NCI-H1092 (cell line): Measurements from ENCODE around the gene AFAP1.

Experiments used
- DNase-seq: peaks from one replicate; lab custom pipeline; 2025; lab: John Stamatoyannopoulos, UW

The AFAP1 gene

GRCh38 chr4:7736436-7737267 lies 203.0 kb downstream of the AFAP1 start:
- no peak for DNase-seq

DNA sequence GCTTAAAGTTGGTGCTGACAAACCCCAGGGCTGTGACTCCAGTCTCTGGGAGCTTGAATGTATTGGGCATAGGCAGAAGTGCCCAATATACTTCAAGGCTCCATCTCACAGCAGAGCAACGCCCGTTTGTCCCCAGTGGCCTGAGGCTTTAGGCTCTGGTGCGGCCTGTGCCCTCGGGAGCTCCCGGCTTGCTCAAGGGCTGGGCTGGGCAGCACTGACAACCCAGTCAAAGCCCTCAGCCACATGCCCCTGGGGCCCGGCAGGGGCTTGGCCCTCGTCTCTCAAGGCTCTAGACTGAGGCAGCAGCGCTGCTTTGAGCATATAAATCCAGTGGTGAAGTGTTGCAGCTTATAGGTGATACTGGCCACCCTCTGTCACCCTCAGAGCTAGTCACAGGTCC lies 203.7 kb downstream of the AFAP1 start:
- DNase-seq = no peak

GRCh38 chr4:7735395-7735794 lies 204.3 kb downstream of the AFAP1 start:
- no peak for DNase-seq

DNA sequence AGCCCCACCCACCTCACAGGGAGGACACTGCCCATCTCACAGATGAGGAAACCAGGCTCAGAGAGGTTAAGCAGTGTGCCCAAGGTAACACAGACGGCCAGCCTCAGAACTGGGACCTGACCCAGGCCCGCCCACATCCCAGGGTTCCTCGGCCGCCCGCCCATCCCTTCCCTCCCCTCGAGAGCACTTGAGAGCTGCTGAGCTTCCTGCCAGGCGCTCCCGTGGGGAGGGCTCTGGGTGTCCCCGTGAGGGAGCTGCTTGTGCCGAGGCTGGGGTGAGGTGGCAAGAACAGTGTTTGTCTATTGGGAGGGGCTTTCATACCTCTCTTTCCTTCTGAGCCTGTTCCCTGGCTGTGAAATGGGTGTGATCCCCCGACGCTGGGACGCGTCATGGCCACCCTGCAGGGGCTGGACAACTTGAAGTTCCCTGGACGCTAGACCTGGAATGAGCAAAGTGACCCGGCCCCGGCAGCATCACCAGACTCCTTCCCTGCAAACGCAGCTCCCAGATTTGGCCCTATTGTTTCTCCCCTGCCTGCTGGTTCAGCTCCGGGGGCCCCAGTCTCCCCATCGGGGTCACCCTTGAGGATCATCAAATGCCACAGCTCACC lies 204.9 kb downstream of the AFAP1 start:
- DNase-seq = no peak

DNA sequence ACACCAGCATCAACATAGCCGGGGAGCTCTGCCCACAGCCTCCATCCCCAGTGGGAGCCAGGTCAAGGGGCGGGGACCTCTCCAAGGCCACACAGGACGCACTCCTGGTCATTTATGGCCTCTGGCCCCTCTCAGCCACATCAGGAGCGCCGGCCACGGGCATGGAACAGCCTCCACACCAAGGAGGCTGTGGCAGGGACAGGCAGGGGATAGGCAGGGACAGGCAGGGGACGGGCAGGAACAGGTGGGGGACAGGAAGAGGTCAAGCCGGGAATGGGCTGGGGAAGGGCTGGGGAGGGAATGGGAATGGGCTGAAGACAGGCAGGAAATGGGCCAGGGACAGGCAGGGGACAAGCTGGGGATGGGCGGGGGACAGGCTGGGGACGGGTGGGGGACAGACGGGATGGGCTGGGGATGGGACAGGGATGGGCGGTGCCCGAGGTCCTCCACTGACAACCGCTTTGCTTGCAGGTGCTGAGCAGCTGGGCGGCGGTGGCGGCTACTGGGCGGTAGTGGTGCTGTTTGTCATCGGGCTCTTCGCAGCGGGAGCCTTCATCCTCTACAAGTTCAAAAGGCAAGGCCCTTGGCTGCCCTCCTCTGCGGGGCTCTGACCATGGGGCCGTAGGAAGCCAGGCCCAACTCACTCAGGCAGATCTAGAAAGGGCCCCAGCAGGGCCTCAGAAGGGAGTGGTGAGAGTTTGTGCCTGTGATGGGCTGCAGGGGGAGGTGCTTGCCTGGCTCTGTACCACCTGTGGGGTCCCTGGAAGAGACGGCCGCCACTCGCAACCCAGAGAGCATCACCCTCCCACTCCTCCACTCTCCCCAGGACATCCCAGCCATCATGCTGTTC lies 205.6 kb downstream of the AFAP1 start:
- DNase-seq = no peak

DNA sequence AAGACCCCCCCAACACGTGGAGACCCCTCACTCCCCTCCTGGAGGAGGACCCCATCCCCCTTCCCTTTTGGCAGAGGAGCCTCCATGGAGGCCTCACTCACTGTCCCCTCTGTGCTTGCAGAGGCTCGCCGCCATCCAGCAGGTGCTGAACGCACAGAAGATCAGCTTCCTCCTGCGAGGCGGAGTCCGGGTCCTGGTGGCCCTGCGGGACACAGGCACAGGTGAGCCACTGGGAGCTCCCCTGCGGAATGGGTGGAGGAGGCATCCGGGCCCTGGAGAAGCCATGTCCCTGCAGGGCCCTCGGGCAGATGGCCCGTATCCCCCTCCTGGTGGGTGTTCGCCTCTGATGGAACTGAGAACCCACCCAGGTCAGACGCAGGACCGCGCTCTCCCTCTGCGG lies 206.5 kb downstream of the AFAP1 start:
- no peak for DNase-seq

DNA sequence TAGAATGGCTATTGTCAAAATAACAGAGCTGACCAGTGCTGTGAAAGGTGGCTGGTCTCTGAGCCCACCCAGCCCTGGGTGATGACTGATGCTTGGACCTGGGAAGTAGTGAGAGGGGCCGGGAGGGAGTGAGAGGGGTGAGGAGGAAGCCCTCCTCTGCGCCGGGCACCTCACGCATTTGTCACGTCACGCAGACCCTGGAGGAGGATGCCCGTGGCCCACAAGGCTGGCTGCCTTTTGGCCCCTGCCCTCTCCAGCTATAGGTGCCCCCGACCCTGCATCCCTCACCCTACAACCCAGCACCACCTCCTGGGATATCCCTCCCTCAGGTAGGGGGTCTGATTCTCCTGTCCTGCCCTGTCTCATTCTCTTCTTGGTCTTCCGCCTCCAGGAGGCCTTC lies 207.4 kb downstream of the AFAP1 start:
- DNase-seq = no peak

- no peak for DNase-seq
Measured at GRCh38 chr4:7731437-7731836, 208.2 kb downstream of the AFAP1 start.

DNA sequence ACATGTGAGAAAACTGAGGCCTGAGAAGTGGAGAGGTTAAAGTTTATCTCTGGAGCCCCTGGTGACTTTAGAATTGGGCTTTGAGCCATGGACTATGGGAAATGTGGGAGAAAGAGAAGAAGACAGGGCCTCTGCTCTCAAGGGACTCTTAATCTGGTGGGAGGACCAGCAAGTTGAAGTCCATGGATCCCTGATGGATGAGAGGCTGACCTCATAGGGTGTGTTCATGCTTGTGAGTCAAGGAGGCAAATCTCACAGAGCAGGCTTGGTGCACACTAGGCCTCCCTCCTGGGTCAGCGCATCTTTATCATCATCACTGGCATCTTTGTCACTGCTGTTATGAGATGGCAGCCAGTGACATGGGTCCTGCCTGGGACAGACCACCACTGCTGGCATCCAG lies 211.9 kb downstream of the AFAP1 start:
- no peak for DNase-seq

DNA sequence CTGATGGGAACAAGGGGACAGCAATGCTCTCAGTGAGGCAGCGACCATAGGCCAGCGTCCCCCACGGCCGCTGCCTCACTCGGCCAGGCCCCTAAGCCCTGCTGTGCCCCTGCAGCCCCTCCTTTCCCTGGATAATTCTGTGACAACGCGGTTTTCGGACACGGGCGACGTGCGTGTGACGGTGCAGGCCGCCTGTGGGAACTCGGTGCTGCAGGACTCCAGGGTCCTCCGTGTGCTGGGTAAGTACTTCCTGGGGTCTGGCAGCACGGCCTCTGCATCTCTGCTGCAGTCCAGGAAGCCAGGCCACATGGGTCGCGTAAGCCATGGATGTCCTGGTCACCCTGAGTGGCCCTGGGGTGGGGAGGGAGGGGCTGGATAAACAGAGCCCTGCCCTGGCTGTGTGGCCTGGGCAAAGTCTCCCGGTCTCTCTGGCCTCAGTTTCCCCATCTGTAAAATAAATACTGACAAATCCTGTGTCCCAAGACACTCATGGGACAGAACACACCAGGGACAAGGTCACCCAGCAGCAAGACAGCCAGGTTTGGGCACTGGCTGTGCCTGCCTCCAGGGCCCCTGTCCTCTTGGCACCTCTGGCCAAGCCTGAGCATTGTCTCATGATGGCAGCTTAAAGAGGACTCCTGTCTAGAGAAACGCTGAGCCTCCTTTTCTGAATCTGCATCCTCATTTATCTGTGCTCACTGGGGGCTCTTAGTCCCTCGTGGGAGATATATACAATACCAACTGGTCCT lies 212.8 kb downstream of the AFAP1 start:
- DNase-seq = no peak

DNA sequence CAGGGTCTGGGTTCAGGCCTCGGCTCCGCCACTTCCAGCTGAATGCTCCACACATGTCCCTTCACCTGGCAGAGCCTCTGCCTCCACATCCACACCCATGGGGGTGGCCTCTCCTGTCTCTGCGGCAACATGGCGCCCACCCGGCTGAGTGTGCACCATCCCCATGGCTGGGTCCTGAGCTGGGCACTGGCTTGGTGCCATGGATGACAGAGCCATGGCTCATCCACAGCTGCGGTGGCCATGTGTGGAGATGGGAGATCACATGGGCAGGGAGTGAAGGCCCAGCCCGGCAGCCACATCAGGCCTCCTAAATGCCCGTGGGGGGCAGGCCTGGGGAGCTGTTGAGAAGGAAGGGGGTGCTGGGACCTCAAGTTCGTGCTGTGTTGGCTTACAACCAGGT lies 213.7 kb downstream of the AFAP1 start:
- no peak for DNase-seq

GRCh38 chr4:7723625-7724024 lies 216.0 kb downstream of the AFAP1 start:
- DNase-seq = no peak

- no peak for DNase-seq
Measured at GRCh38 chr4:7722766-7723387, 216.8 kb downstream of the AFAP1 start.

DNA sequence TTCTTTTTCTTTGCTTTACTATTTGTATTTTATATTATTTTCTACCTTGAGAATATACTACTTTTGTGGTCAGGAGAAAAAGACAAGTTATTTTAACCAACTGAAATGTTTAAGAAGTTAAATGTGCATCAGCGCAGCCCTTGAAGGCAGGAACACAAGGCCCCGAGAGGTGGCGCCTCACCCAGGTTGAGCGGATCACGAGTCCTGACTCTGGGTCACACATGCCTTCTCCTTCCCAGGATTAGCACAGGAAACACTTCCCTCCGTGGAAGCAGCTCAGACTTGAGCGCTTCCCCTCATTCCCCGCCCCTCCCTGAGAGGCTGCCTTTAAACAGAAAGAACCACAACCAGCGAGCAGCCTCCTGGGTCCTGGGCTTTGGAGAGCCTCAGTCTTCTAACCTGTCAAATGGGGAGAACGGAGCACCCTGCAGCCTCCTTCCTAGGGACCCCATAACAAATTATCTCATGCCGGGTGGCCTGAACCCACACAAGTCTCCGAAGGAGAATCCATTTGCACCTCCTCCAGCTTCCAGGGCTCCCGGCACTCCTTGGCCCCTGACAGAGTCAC lies 217.6 kb downstream of the AFAP1 start:
- DNase-seq = no peak

- peak; percentile 23 for DNase-seq
Measured at GRCh38 chr4:7719354-7720174, 220.1 kb downstream of the AFAP1 start.

DNA sequence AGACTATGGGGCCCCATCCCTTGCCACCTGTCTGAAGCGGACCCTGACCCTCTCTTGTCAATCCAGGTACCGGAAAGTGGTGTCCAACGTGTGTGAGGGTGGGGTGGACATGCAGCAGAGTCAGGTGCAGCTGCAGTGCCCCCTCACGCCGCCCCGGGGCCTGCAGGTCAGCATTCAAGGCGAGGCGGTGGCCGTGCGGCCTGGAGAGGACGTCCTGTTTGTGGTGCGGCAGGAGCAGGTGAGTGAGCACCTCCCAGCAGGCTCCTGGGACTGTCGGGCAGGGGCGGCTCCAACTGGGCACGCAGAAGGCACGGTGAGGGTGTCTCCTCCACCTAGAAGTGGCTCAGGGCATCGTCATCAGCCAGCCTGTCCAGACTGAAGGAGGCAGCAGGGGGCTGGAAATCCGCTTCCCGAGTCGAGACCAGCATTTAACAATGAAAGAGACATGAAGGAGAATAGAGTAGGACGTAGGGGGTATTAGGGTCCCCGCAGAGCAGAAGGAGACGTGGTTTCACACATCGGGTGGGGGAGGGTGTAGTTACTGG lies 221.6 kb downstream of the AFAP1 start:
- no peak for DNase-seq

- no peak for DNase-seq
Measured at GRCh38 chr4:7717161-7717560, 222.5 kb downstream of the AFAP1 start.

- DNase-seq = no peak
Measured at GRCh38 chr4:7716010-7716721, 223.5 kb downstream of the AFAP1 start.

- DNase-seq = no peak
Measured at GRCh38 chr4:7715271-7716009, 224.2 kb downstream of the AFAP1 start.
